ENCODE data around the gene PCGF6. TPM values are rescaled to one million over a fixed set of nuclear protein-coding genes. Genes with fewer than 3 reads are reported as not detected.

Gene PCGF6
- total RNA-seq, 1 donor from 2014 or later: 10.5 TPM

- no peak for DNase-seq (ENCODE audit: low spot score in 2 of 2, unreplicated experiment in 2 of 2)
- H3K4me1 Mint-ChIP-seq: no peaks in the 10 kb centered on the region
- no peaks in the 10 kb centered on the region for H3K9me3 Mint-ChIP-seq
- no peak overlapping the region for H3K27ac Mint-ChIP-seq
- H3K4me3 Mint-ChIP-seq: no peak overlapping the region
- no peaks in the 10 kb centered on the region for H3K27me3 Mint-ChIP-seq (ENCODE audit: low read depth)
- TF ChIP-seq CTCF (IDR thresholded peaks at IDR 0.05; ENCODE audit: unreplicated experiment): no peak
- peaks cover 21% of the 10 kb centered on the region for H3K36me3 Mint-ChIP-seq
Observed at GRCh38 chr10:103336370-103336769, 14.6 kb downstream of the PCGF6 start.

GRCh38 chr10:103334567-103334966, 16.4 kb downstream of the PCGF6 start:
- Mint-ChIP-seq H3K36me3 (peaks cover 27% of the 10 kb centered on the region), H3K27me3 (ENCODE audit: low read depth) (no peaks in the 10 kb centered on the region), H3K4me3 (no peak overlapping the region), H3K9me3 (no peaks in the 10 kb centered on the region), H3K4me1 (no peaks in the 10 kb centered on the region), H3K27ac (no peak overlapping the region)
- no peak for TF ChIP-seq CTCF (IDR thresholded peaks at IDR 0.05; ENCODE audit: unreplicated experiment)
- DNase-seq (ENCODE audit: low spot score in 2 of 2, unreplicated experiment in 2 of 2): no peak

- no peak overlapping the region for H3K27ac Mint-ChIP-seq
- no peaks in the 10 kb centered on the region for H3K4me1 Mint-ChIP-seq
- DNase-seq (ENCODE audit: low spot score in 2 of 2, unreplicated experiment in 2 of 2): no peak
- H3K27me3 Mint-ChIP-seq (ENCODE audit: low read depth): no peaks in the 10 kb centered on the region
- H3K9me3 Mint-ChIP-seq: no peaks in the 10 kb centered on the region
- H3K36me3 Mint-ChIP-seq: peaks cover 25% of the 10 kb centered on the region
- no peak overlapping the region for H3K4me3 Mint-ChIP-seq
- peak; percentile 64 for TF ChIP-seq CTCF (IDR thresholded peaks at IDR 0.05; ENCODE audit: unreplicated experiment)
Observed at GRCh38 chr10:103333934-103334520, 16.9 kb downstream of the PCGF6 start.

GRCh38 chr10:103327906-103328305, 23.0 kb downstream of the PCGF6 start:
- Mint-ChIP-seq H3K27ac (no peak overlapping the region), H3K4me1 (no peaks in the 10 kb centered on the region), H3K9me3 (no peaks in the 10 kb centered on the region), H3K4me3 (no peak overlapping the region), H3K36me3 (peaks cover 31% of the 10 kb centered on the region), H3K27me3 (ENCODE audit: low read depth) (no peaks in the 10 kb centered on the region)
- no peak for DNase-seq (ENCODE audit: low spot score in 2 of 2, unreplicated experiment in 2 of 2)
- TF ChIP-seq CTCF (IDR thresholded peaks at IDR 0.05; ENCODE audit: unreplicated experiment): no peak

- DNase-seq (ENCODE audit: low spot score in 2 of 2, unreplicated experiment in 2 of 2): no peak
- Mint-ChIP-seq H3K36me3 (peaks cover 30% of the 10 kb centered on the region), H3K27ac (no peak overlapping the region), H3K4me3 (no peak overlapping the region), H3K4me1 (no peaks in the 10 kb centered on the region), H3K9me3 (no peaks in the 10 kb centered on the region), H3K27me3 (ENCODE audit: low read depth) (no peaks in the 10 kb centered on the region)
- TF ChIP-seq CTCF (IDR thresholded peaks at IDR 0.05; ENCODE audit: unreplicated experiment): no peak
Observed at GRCh38 chr10:103316087-103316486, 34.9 kb downstream of the PCGF6 start.

GRCh38 chr10:103310197-103310596, 40.7 kb downstream of the PCGF6 start:
- H3K27me3 Mint-ChIP-seq (ENCODE audit: low read depth): no peaks in the 10 kb centered on the region
- no peak overlapping the region for H3K27ac Mint-ChIP-seq
- no peaks in the 10 kb centered on the region for H3K4me1 Mint-ChIP-seq
- no peak for TF ChIP-seq CTCF (IDR thresholded peaks at IDR 0.05; ENCODE audit: unreplicated experiment)
- peaks cover 33% of the 10 kb centered on the region for H3K36me3 Mint-ChIP-seq
- H3K4me3 Mint-ChIP-seq: no peak overlapping the region
- no peaks in the 10 kb centered on the region for H3K9me3 Mint-ChIP-seq
- DNase-seq (ENCODE audit: low spot score in 2 of 2, unreplicated experiment in 2 of 2): no peak

Measured in mesothelial cell of epicardium (in vitro differentiated cells).